ENCODE data around the gene CENPQ. TPM values are rescaled to one million over a fixed set of nuclear protein-coding genes. Genes with fewer than 3 reads are reported as not detected.

The CENPQ gene
- total and polyA plus RNA-seq, 3 experiments from 2014 or later, result 4.3 to 19.7 (median 17.3) TPM

DNA sequence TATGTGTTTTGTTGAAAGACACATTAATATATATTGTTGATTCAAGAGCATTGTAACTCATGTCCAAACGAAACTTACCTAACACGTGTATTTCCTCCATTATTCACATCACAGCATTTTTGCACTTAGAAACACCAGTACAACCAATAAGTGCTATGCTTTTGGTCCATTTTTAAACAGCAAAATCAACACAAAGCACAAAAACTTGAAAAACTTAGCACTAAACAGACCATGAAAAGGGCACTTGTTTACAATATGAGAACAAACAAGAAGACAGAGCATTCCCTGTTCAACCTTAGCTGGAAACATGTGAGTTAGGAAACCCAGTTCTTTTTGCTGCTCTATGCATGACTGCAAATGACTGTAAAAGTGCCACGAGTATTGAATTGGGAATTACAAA, 46.2 kb downstream of the CENPQ start:
- CTCF ChIA-PET, result no interaction called here
- Mint-ChIP-seq H3K9me3 (peaks cover 0 to 9% (median 2%) of the 10 kb centered on the region in 5 donors), H3K27ac (no peak overlapping the region), H3K27me3 (peaks cover 9 to 41% of the 10 kb centered on the region in 2 donors), H3K36me3 (no peaks in the 10 kb centered on the region), H3K4me3 (no peak overlapping the region), H3K4me1 (no peaks in the 10 kb centered on the region)
- Histone ChIP-seq H3K4me1 (ENCODE audit: insufficient read depth, low read length) (no peaks in the 10 kb centered on the region), H3K36me3 (ENCODE audit: insufficient read depth, low read length) (no peaks in the 10 kb centered on the region), H3K4me3 (ENCODE audit: low read length) (no peak overlapping the region), H3K27me3 (ENCODE audit: insufficient read depth, low read length, poor library complexity, severe bottlenecking) (no peaks in the 10 kb centered on the region), H3K9me3 (ENCODE audit: low read length) (no peaks in the 10 kb centered on the region), H3K27ac (ENCODE audit: low read depth, low read length) (no peak overlapping the region)
- POLR2A ChIA-PET, result no interaction called here
- DNase-seq, result no peak

DNA sequence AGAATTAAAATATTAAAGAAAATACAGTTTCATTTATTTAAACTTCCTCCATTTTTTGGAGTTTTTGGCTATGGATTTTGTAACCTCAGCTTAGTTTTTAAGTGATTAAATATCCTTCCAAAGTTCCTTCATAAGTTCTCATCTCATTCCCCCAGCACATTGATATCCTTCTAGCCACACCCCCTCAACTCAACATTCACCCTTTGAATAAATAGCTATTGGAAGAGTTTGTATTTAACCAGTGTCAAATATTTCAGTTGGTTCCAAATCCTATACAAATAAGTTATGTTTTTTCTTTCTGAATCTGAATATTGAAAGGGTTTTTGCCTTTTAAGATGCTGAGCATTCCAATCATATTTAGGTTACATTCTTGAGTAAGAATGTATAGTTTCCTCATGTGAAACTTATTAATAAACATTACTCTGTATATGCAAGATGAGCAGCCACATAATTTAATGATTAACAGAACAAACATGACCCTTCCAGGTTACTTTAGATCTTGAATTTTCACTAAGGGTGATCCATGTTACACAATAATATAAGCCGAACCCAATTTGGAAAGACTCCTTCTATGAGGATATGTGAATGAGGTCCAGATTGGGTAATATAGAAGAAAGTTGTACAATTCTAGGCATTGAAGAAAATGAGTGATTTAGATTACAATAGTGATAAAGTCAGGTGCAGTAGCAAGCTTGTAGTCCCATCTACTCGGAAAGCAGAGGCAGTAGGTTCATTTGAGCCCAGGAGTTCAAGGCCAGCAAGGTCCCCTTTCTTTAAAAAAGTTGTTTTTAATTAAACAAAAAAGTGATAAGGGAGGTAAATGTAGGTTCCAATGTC, 50.2 kb downstream of the CENPQ start:
- POLR2A ChIA-PET, result no interaction called here
- CTCF ChIA-PET, result no interaction called here

DNA sequence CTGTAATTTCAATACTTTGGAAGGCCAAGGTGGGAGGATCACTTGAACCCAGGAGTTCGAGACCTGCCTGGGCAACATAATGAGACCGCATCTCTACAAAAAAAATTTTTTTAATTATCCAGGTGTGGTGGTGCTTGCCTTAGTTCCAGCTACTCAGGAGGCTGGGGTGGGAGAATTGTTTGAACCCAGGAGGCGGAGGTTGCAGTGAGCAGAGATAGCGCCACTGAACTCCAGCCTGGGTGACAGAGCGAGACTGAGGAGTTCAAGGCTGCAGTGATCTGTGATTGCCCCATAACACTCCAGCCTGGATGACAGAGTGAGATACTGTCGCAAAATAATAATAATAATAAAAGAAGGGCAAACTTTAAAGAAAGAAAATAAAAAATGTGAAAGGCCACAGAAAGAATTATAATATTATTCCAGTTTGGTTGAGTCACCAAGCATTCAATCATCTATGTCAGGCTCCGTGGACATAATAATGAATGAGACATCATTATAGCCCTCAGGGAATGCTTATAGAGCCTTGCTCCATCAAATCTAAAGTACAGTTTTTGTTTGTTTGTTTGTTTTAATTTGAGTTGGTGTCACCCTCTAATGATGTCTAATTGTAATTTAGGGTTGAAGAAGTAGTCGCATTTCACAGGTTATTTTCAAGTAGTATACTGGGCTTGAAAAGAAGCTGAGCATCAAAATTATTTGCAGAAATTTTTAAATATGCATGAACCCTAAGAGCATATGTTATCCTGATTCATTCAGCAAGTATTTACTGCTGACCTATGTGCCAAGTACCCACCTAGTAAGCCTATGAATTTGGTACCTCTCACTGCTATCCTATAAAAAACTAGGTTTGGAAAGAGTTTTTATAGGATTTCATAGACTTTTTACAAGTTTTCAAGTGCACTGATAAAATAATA, 51.7 kb downstream of the CENPQ start:
- ChIA-PET CTCF (no interaction called here), POLR2A (no interaction called here)
- H3K4me3 Mint-ChIP-seq, result no peak overlapping the region

More for the DNA sequence above, 50.2 kb downstream of the CENPQ start:
- Mint-ChIP-seq H3K9me3 (no peaks in the 10 kb centered on the region), H3K27me3 (peaks cover 5 to 35% of the 10 kb centered on the region in 2 donors), H3K4me3 (no peak overlapping the region), H3K27ac (no peak overlapping the region), H3K36me3 (no peaks in the 10 kb centered on the region), H3K4me1 (no peaks in the 10 kb centered on the region)
- Histone ChIP-seq H3K4me1 (ENCODE audit: insufficient read depth, low read length) (no peaks in the 10 kb centered on the region), H3K27ac (ENCODE audit: low read depth, low read length) (no peak overlapping the region), H3K27me3 (ENCODE audit: insufficient read depth, low read length, poor library complexity, severe bottlenecking) (no peaks in the 10 kb centered on the region), H3K36me3 (ENCODE audit: insufficient read depth, low read length) (no peaks in the 10 kb centered on the region), H3K9me3 (ENCODE audit: low read length) (no peaks in the 10 kb centered on the region), H3K4me3 (ENCODE audit: low read length) (no peak overlapping the region)
- no peak for DNase-seq

DNA sequence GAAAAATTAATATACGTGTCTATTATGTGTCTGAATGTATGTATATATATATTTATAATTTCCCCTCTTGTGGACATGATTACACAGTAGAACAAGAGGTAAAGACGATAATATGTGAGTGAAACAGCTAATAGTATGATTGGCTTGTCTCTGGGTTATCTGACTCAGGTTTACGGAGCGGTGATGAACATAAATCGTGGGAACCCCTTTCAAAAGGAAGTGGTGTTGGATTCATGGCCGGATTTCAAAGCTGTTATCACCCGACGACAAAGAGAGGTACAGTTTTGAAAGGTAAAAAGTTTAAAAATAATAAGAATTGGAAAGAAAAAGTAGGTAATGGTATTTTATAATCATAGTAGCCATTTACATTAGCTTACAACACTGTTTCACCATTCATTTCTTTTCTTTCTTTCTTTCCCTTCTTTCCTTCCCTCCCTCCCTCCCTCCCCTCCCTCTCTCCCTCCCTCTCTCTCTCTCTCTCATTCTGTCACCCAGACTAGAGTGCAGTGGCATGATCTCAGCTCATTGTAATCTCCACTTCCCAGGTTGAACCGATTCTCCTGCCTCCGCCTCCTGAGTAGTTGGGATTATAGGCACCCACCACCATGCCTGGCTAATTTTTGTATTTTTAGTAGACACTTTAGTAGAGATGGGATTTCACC, 52.4 kb downstream of the CENPQ start:
- Histone ChIP-seq H3K4me1 (ENCODE audit: insufficient read depth, low read length) (no peaks in the 10 kb centered on the region), H3K36me3 (ENCODE audit: insufficient read depth, low read length) (no peaks in the 10 kb centered on the region), H3K27ac (ENCODE audit: low read depth, low read length) (no peak overlapping the region), H3K9me3 (ENCODE audit: low read length) (no peaks in the 10 kb centered on the region), H3K27me3 (ENCODE audit: insufficient read depth, low read length, poor library complexity, severe bottlenecking) (no peaks in the 10 kb centered on the region), H3K4me3 (ENCODE audit: low read length) (no peak overlapping the region)
- no peak for DNase-seq
- no peak overlapping the region for H3K27ac Mint-ChIP-seq
- H3K36me3 Mint-ChIP-seq, result no peaks in the 10 kb centered on the region
- ChIA-PET POLR2A (no interaction called here), CTCF (no interaction called here)
- no peaks in the 10 kb centered on the region for H3K9me3 Mint-ChIP-seq
- H3K4me1 Mint-ChIP-seq, result no peaks in the 10 kb centered on the region
- peaks cover 5 to 32% of the 10 kb centered on the region in 2 donors for H3K27me3 Mint-ChIP-seq
- no peak overlapping the region for H3K4me3 Mint-ChIP-seq

More for the DNA sequence above, 51.7 kb downstream of the CENPQ start:
- H3K27ac ChIP-seq (ENCODE audit: low read depth, low read length), result no peak overlapping the region
- H3K4me1 ChIP-seq (ENCODE audit: insufficient read depth, low read length), result no peaks in the 10 kb centered on the region
- peaks cover 5 to 30% of the 10 kb centered on the region in 2 donors for H3K27me3 Mint-ChIP-seq
- H3K27me3 ChIP-seq (ENCODE audit: insufficient read depth, low read length, poor library complexity, severe bottlenecking), result no peaks in the 10 kb centered on the region
- no peaks in the 10 kb centered on the region for H3K9me3 Mint-ChIP-seq
- no peaks in the 10 kb centered on the region for H3K9me3 ChIP-seq (ENCODE audit: low read length)
- no peaks in the 10 kb centered on the region for H3K36me3 ChIP-seq (ENCODE audit: insufficient read depth, low read length)
- H3K36me3 Mint-ChIP-seq, result no peaks in the 10 kb centered on the region
- DNase-seq, result no peak
- H3K27ac Mint-ChIP-seq, result no peak overlapping the region
- H3K4me3 ChIP-seq (ENCODE audit: low read length), result no peak overlapping the region
- no peaks in the 10 kb centered on the region for H3K4me1 Mint-ChIP-seq

DNA sequence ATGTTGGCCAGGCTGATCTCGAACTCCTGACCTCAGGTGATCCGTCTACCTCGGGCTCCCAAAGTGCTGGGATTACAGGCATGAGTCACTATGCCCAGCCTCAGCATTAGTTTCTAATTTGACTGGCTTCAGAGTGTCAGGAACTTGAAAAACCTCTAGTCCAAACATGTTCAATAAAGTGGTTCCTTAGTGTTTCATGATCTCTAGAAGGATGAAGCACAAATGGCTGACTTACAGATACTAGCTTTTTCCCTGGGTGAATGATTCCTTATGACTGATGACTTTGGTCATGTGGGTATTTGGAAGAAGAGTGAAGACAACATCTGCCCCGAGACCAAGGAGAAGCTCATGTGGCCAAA, 53.0 kb downstream of the CENPQ start:
- ChIA-PET CTCF (no interaction called here), POLR2A (no interaction called here)
- Mint-ChIP-seq H3K36me3 (no peaks in the 10 kb centered on the region), H3K27ac (no peak overlapping the region), H3K4me3 (no peak overlapping the region), H3K9me3 (no peaks in the 10 kb centered on the region), H3K27me3 (peaks cover 5 to 31% of the 10 kb centered on the region in 2 donors), H3K4me1 (no peaks in the 10 kb centered on the region)
- Histone ChIP-seq H3K4me3 (ENCODE audit: low read length) (no peak overlapping the region), H3K36me3 (ENCODE audit: insufficient read depth, low read length) (no peaks in the 10 kb centered on the region), H3K27me3 (ENCODE audit: insufficient read depth, low read length, poor library complexity, severe bottlenecking) (no peaks in the 10 kb centered on the region), H3K27ac (ENCODE audit: low read depth, low read length) (no peak overlapping the region), H3K4me1 (ENCODE audit: insufficient read depth, low read length) (no peaks in the 10 kb centered on the region), H3K9me3 (ENCODE audit: low read length) (no peaks in the 10 kb centered on the region)
- no peak for DNase-seq

DNA sequence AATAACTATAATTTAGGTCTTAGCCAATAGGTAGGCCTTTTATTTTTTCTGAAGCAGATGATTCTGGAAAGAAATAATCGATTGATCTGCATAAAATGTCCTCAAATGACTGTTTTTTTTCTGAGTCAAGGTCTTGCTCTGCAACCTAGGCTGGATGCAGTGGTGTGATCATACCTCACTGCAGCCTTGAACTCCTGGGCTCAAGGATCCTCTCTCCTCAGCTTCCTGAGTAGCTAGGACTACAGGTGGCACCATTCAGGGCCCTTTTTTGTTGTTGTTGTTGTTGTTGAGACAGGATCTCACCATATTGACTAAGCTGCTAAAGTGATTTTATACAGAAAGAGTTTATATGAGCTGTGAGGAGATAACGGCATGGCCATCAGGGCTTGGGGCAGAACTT, 54.7 kb downstream of the CENPQ start:
- H3K27me3 Mint-ChIP-seq, result peaks cover 5 to 23% of the 10 kb centered on the region in 2 donors
- no peaks in the 10 kb centered on the region for H3K9me3 Mint-ChIP-seq
- no peak overlapping the region for H3K27ac Mint-ChIP-seq
- H3K4me3 Mint-ChIP-seq, result no peak overlapping the region
- no peaks in the 10 kb centered on the region for H3K36me3 Mint-ChIP-seq
- no peaks in the 10 kb centered on the region for H3K9me3 ChIP-seq (ENCODE audit: low read length)
- H3K4me3 ChIP-seq (ENCODE audit: low read length), result no peak overlapping the region
- H3K36me3 ChIP-seq (ENCODE audit: insufficient read depth, low read length), result no peaks in the 10 kb centered on the region
- H3K4me1 ChIP-seq (ENCODE audit: insufficient read depth, low read length), result no peaks in the 10 kb centered on the region
- CTCF ChIA-PET, result no interaction called here
- POLR2A ChIA-PET, result no interaction called here
- no peaks in the 10 kb centered on the region for H3K4me1 Mint-ChIP-seq
- H3K27ac ChIP-seq (ENCODE audit: low read depth, low read length), result no peak overlapping the region
- DNase-seq, result no peak
- no peaks in the 10 kb centered on the region for H3K27me3 ChIP-seq (ENCODE audit: insufficient read depth, low read length, poor library complexity, severe bottlenecking)

DNA sequence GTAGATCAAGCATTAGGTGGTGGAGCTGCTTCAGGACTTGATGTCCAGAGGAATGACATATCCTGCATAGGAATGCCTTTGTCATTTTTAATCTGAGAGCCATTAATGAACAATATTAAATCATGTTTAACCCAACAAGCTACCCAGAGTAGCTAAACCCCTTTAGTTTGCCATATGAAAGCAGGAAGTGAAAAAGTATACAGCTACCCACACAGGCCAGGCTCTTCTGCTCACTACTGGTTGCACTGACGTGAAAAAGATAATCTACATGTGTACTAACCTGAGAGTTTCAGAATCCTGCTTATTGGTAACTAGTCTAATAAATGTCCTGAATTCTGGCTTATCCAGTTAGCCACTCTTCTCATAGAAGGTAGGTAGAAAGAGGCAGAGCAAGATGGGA, 56.5 kb downstream of the CENPQ start:
- ChIA-PET POLR2A (no interaction called here), CTCF (no interaction called here)
- Mint-ChIP-seq H3K27ac (no peak overlapping the region), H3K27me3 (peaks cover 0 to 12% of the 10 kb centered on the region in 2 donors), H3K36me3 (no peaks in the 10 kb centered on the region), H3K9me3 (no peaks in the 10 kb centered on the region), H3K4me3 (no peak overlapping the region), H3K4me1 (no peaks in the 10 kb centered on the region)
- no peaks in the 10 kb centered on the region for H3K4me1 ChIP-seq (ENCODE audit: insufficient read depth, low read length)
- no peak overlapping the region for H3K4me3 ChIP-seq (ENCODE audit: low read length)
- no peak for DNase-seq
- no peaks in the 10 kb centered on the region for H3K36me3 ChIP-seq (ENCODE audit: insufficient read depth, low read length)
- no peaks in the 10 kb centered on the region for H3K9me3 ChIP-seq (ENCODE audit: low read length)
- no peak overlapping the region for H3K27ac ChIP-seq (ENCODE audit: low read depth, low read length)
- no peaks in the 10 kb centered on the region for H3K27me3 ChIP-seq (ENCODE audit: insufficient read depth, low read length, poor library complexity, severe bottlenecking)
